ENCODE data around the gene TRIM37. TPM values are rescaled to one million over a fixed set of nuclear protein-coding genes. Genes with fewer than 3 reads are reported as not detected.

The TRIM37 gene
- total RNA-seq, 1 donor from 2014 or later = 86.4 TPM

- H3K27me3 Mint-ChIP-seq (ENCODE audit: insufficient read depth, low read depth) = no peaks in the 10 kb centered on the region
- peaks cover 34% of the 10 kb centered on the region for H3K4me1 ChIP-seq
- H3K4me1 Mint-ChIP-seq = peaks cover 36% of the 10 kb centered on the region
- no peaks in the 10 kb centered on the region for H3K79me2 ChIP-seq (ENCODE audit: low read depth)
- DNase-seq (ENCODE audit: low spot score) = no peak
- peaks cover 2% of the 10 kb centered on the region for H3K36me3 Mint-ChIP-seq
- no peak overlapping the region for H3K4me2 ChIP-seq
- H4K20me1 ChIP-seq (ENCODE audit: low read depth) = no peaks in the 10 kb centered on the region
- H3K27me3 ChIP-seq = no peaks in the 10 kb centered on the region
- no peak overlapping the region for H3K4me3 ChIP-seq
- H3K9me3 ChIP-seq (ENCODE audit: low read depth) = no peaks in the 10 kb centered on the region
- peak overlapping the region; percentile 85 for H3K27ac Mint-ChIP-seq
- H3K27ac ChIP-seq = peak overlapping the region; percentile 31
- no peaks in the 10 kb centered on the region for H3K36me3 ChIP-seq
- peaks cover 4% of the 10 kb centered on the region for H3F3A ChIP-seq (ENCODE audit: low read depth)
- TF ChIP-seq EZH2phosphoT487 (IDR thresholded peaks at IDR 0.05) = no peak
- TF ChIP-seq CTCF (IDR thresholded peaks at IDR 0.05) = no peak
- no peak for TF ChIP-seq EZH2 (IDR thresholded peaks at IDR 0.05)
- no peak overlapping the region for H3K4me3 Mint-ChIP-seq
- H3K9me3 Mint-ChIP-seq = no peaks in the 10 kb centered on the region
- no peak overlapping the region for H2AFZ ChIP-seq (replicated peaks)
- H3K9ac ChIP-seq = no peak overlapping the region
These were observed 138.1 kb downstream of the TRIM37 start for GRCh38 chr17:58968426-58969061.

- H3K79me2 ChIP-seq (ENCODE audit: low read depth) = no peaks in the 10 kb centered on the region
- no peak overlapping the region for H3K27ac Mint-ChIP-seq
- H2AFZ ChIP-seq (replicated peaks) = no peak overlapping the region
- DNase-seq (ENCODE audit: low spot score) = no peak
- peaks cover 3% of the 10 kb centered on the region for H3F3A ChIP-seq (ENCODE audit: low read depth)
- H3K27me3 Mint-ChIP-seq (ENCODE audit: insufficient read depth, low read depth) = no peaks in the 10 kb centered on the region
- H3K27me3 ChIP-seq = no peaks in the 10 kb centered on the region
- no peaks in the 10 kb centered on the region for H4K20me1 ChIP-seq (ENCODE audit: low read depth)
- H3K27ac ChIP-seq = no peak overlapping the region
- no peak overlapping the region for H3K4me3 ChIP-seq
- H3K4me2 ChIP-seq = no peak overlapping the region
- H3K36me3 ChIP-seq = no peaks in the 10 kb centered on the region
- H3K36me3 Mint-ChIP-seq = no peaks in the 10 kb centered on the region
- TF ChIP-seq EZH2phosphoT487 (IDR thresholded peaks at IDR 0.05) = no peak
- no peak for TF ChIP-seq CTCF (IDR thresholded peaks at IDR 0.05)
- TF ChIP-seq EZH2 (IDR thresholded peaks at IDR 0.05) = no peak
- no peaks in the 10 kb centered on the region for H3K9me3 Mint-ChIP-seq
- no peak overlapping the region for H3K9ac ChIP-seq
- peaks cover 31% of the 10 kb centered on the region for H3K4me1 ChIP-seq
- no peak overlapping the region for H3K4me3 Mint-ChIP-seq
- H3K4me1 Mint-ChIP-seq = peaks cover 35% of the 10 kb centered on the region
- no peaks in the 10 kb centered on the region for H3K9me3 ChIP-seq (ENCODE audit: low read depth)
These were observed 140.5 kb downstream of the TRIM37 start for GRCh38 chr17:58966208-58966607.

GRCh38 chr17:58965221-58965620 is 141.5 kb downstream of the TRIM37 start:
- Mint-ChIP-seq H3K4me1 (peaks cover 25% of the 10 kb centered on the region), H3K27me3 (ENCODE audit: insufficient read depth, low read depth) (no peaks in the 10 kb centered on the region), H3K9me3 (no peaks in the 10 kb centered on the region), H3K27ac (no peak overlapping the region), H3K36me3 (no peaks in the 10 kb centered on the region), H3K4me3 (no peak overlapping the region)
- H3K79me2 ChIP-seq (ENCODE audit: low read depth) = no peaks in the 10 kb centered on the region
- TF ChIP-seq EZH2phosphoT487 (IDR thresholded peaks at IDR 0.05) (no peak), EZH2 (IDR thresholded peaks at IDR 0.05) (no peak), CTCF (IDR thresholded peaks at IDR 0.05) (no peak)
- H3K9me3 ChIP-seq (ENCODE audit: low read depth) = no peaks in the 10 kb centered on the region
- H3F3A ChIP-seq (ENCODE audit: low read depth) = no peaks in the 10 kb centered on the region
- no peak overlapping the region for H2AFZ ChIP-seq (replicated peaks)
- peaks cover 21% of the 10 kb centered on the region for H3K4me1 ChIP-seq
- H4K20me1 ChIP-seq (ENCODE audit: low read depth) = no peaks in the 10 kb centered on the region
- H3K9ac ChIP-seq = no peak overlapping the region
- H3K36me3 ChIP-seq = no peaks in the 10 kb centered on the region
- H3K4me2 ChIP-seq = no peak overlapping the region
- no peak overlapping the region for H3K4me3 ChIP-seq
- no peaks in the 10 kb centered on the region for H3K27me3 ChIP-seq
- no peak for DNase-seq (ENCODE audit: low spot score)
- H3K27ac ChIP-seq = no peak overlapping the region
